RPMI7951 (cell line): ENCODE data around the gene ERP27. TPM values are rescaled to one million over a fixed set of nuclear protein-coding genes. Genes with fewer than 3 reads are reported as not detected.

ENCODE experiments used
- DNase-seq: peaks from one replicate; pipeline ENCODE4 v3.0.0-alpha.2; 2012; ENCODE audit warnings: low read depth
- total RNA-seq: library from RNA; depleted of rRNA; stranded (reverse); fragments of >200 nt; shearing (Covaris generic); gene quantifications from 2 replicates; pipeline ENCODE4 v1.2.3, GENCODE V29; 2014

ERP27 gene
- total RNA-seq, 1 experiment from 2014 or later = not detected

- DNase-seq = no peak
These were observed 33.5 kb downstream of the ERP27 start for GRCh38 chr12:14904854-14905253.

GRCh38 chr12:14903386-14904098, 34.8 kb downstream of the ERP27 start:
- DNase-seq = no peak

- peak; percentile 29 for DNase-seq
These were observed 35.9 kb downstream of the ERP27 start for GRCh38 chr12:14902465-14902864.

GRCh38 chr12:14901228-14901562, 37.1 kb downstream of the ERP27 start:
- DNase-seq = peak; percentile 9

- DNase-seq = no peak
These were observed 37.7 kb downstream of the ERP27 start for GRCh38 chr12:14900521-14901227.

- peak; percentile 81 for DNase-seq
These were observed 41.7 kb downstream of the ERP27 start for GRCh38 chr12:14896521-14897169.

- peak; percentile 10 for DNase-seq
These were observed 44.7 kb downstream of the ERP27 start for GRCh38 chr12:14893506-14894250.

- DNase-seq = peak; percentile 57
These were observed 45.4 kb downstream of the ERP27 start for GRCh38 chr12:14892726-14893505.

- DNase-seq = no peak
These were observed 47.6 kb downstream of the ERP27 start for GRCh38 chr12:14890701-14891100.

- no peak for DNase-seq
These were observed 52.1 kb downstream of the ERP27 start for GRCh38 chr12:14886271-14886670.

GRCh38 chr12:14885718-14886221, 52.6 kb downstream of the ERP27 start, which contains the start of gene MGP:
Gene MGP, minus strand, starts transcription at chr12:14885854. Its CDS starts 63 bp downstream, at chr12:14885791.
- DNase-seq = peak; percentile 83

- peak; percentile 86 for DNase-seq
These were observed 53.9 kb downstream of the ERP27 start for GRCh38 chr12:14884458-14884878.

GRCh38 chr12:14883686-14884085, 54.7 kb downstream of the ERP27 start:
- no peak for DNase-seq

- DNase-seq = no peak
These were observed 57.4 kb downstream of the ERP27 start for GRCh38 chr12:14880890-14881453.

GRCh38 chr12:14879222-14879933, 59.0 kb downstream of the ERP27 start:
- DNase-seq = no peak

GRCh38 chr12:14878488-14878887, 59.8 kb downstream of the ERP27 start:
- no peak for DNase-seq

GRCh38 chr12:14876833-14877232, 61.5 kb downstream of the ERP27 start:
- no peak for DNase-seq

- no peak for DNase-seq
These were observed 63.5 kb downstream of the ERP27 start for GRCh38 chr12:14874882-14875281.

- DNase-seq = no peak
These were observed 64.7 kb downstream of the ERP27 start for GRCh38 chr12:14873440-14874185.
